HG03558 (cell line): ENCODE results near the gene ANKS1A.
"Not testable (repeated sequence)": the region's sequence is repeated elsewhere in the genome, so short reads cannot be mapped to it uniquely, and the experiment has no call there.

Source experiments
- ATAC-seq: cut with Tn5 transposase; IDR thresholded peaks from one replicate; pipeline ENCODE4 v1.9.1; 2021; ENCODE audit warnings: moderate number of reproducible peaks; ENCODE audit not compliant: unreplicated experiment; ENCODE audit errors: extremely low read depth

ANKS1A gene

GRCh38 chr6:34888874-34889555 is at the start of gene ANKS1A:
Gene ANKS1A (plus strand): TSS chr6:34889255. CDS start chr6:34889403, 148 bp downstream.
- no peak for ATAC-seq

GRCh38 chr6:34839666-34840352 is 49.2 kb upstream of the ANKS1A start:
- ATAC-seq = no peak

GRCh38 chr6:34849066-34849465 is 40.0 kb upstream of the ANKS1A start:
- not testable (repeated sequence) for ATAC-seq

GRCh38 chr6:34851361-34851760 is 37.7 kb upstream of the ANKS1A start:
- ATAC-seq = no peak

- no peak for ATAC-seq
These were observed 36.5 kb upstream of the ANKS1A start for GRCh38 chr6:34852406-34853085.

GRCh38 chr6:34855463-34855862 is 33.6 kb upstream of the ANKS1A start:
- no peak for ATAC-seq

- no peak for ATAC-seq
These were observed 30.4 kb upstream of the ANKS1A start for GRCh38 chr6:34858681-34859080.

- ATAC-seq = no peak
These were observed 29.1 kb upstream of the ANKS1A start for GRCh38 chr6:34859951-34860350.

GRCh38 chr6:34860776-34861175 is 28.3 kb upstream of the ANKS1A start:
- no peak for ATAC-seq

- ATAC-seq = no peak
These were observed 25.0 kb upstream of the ANKS1A start for GRCh38 chr6:34864007-34864406.

- ATAC-seq = no peak
These were observed 23.9 kb upstream of the ANKS1A start for GRCh38 chr6:34865107-34865506.

GRCh38 chr6:34866509-34866908 is 22.5 kb upstream of the ANKS1A start:
- no peak for ATAC-seq

- no peak for ATAC-seq
These were observed 21.6 kb upstream of the ANKS1A start for GRCh38 chr6:34867484-34867883.

- ATAC-seq = no peak
These were observed 17.2 kb upstream of the ANKS1A start for GRCh38 chr6:34871853-34872252.

GRCh38 chr6:34872332-34872731 is 16.7 kb upstream of the ANKS1A start:
- ATAC-seq = no peak

- ATAC-seq = no peak
These were observed 13.5 kb upstream of the ANKS1A start for GRCh38 chr6:34875292-34876213.

GRCh38 chr6:34876472-34876871 is 12.6 kb upstream of the ANKS1A start:
- ATAC-seq = no peak

- no peak for ATAC-seq
These were observed 11.8 kb upstream of the ANKS1A start for GRCh38 chr6:34877259-34877658.

- no peak for ATAC-seq
These were observed 11.1 kb upstream of the ANKS1A start for GRCh38 chr6:34877869-34878485.

- not testable (repeated sequence) for ATAC-seq
These were observed 5.0 kb upstream of the ANKS1A start for GRCh38 chr6:34884073-34884472.
